CD1c-positive myeloid dendritic cell (primary cell): ENCODE results near the gene PEX3.
A peak's percentile ranks its signal among the peaks of the same experiment; 100 is the strongest.
"Not testable (repeated sequence)": the region's sequence is repeated elsewhere in the genome, so short reads cannot be mapped to it uniquely, and the experiment has no call there.

Experiments used
- DNase-seq: peaks from one replicate; pipeline ENCODE4 v3.0.0-alpha.2; 2016; ENCODE audit errors: extremely low spot score

PEX3 gene

DNA sequence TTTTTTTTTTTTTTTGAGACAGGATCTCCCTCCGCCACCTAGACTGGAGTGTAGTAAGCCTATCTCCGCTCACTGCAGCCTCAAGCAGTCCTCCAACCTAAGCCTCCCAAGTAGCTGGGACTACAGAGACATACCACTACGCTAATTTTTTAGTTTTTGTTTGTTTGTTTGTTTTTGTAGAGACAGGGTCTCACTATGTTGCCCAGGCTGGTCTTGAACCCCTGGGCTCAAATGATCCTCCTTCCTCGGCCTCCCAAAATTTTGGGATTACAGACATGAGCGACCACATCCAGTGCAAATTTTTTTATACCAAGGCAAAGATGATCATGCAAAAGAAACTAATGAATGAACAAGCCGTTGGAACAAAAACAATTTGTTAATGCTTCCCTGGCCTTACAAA, 55.6 kb downstream of the PEX3 start:
- DNase-seq, result no peak

DNA sequence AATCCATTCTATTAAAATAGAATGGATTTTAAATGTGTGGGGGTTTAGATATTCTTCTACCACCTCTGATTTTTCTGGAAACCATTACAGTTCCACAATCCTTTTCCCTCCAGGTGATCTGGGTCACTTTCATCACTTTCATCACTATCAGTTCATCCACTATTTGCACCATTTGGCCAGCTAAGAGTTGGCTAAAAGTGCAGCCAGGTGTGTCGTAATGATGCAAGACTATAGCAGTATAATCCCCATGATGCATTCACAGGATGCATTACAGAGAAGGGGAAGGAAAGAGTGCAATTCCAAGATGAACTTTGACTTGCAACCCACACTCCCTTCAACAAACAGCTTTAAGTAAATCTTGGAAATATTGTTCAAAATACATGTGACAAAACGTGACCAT, 56.0 kb downstream of the PEX3 start:
- no peak for DNase-seq

DNA sequence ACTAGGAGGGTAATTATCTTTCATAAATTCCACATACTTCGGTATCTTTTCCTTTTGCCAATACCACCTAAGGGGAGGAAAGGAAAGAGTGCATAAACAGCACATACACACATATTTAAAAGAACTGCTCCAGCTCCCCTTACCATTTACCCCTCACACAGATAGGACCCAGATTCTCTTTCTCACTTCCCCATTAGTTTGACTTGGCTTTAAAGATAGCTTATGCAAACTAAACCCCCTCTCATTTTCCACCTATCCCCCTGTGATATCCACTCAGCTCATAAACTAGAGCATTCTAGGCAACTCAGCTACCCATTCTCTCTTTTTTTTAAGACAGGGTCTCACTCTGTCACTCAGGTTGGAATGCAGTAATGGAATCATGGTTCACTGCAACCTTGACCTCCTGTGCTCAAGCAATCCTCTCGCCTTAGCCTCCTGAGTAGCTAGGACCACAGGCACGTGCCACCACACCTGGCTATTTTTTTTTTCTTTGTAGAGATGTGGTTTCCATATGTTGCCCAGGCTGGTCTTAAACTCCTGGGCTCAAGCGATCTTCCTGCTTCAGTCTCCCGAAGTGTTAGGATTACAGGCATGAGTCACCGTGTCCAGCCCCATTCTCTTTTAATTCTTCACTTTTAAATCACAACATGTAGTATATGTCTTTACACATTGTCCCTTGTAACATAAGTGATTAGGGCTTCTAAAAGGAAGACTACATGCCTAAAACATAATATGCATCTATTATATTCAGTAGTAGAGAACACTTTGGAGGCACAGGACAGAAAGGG, 56.9 kb downstream of the PEX3 start:
- no peak for DNase-seq

DNA sequence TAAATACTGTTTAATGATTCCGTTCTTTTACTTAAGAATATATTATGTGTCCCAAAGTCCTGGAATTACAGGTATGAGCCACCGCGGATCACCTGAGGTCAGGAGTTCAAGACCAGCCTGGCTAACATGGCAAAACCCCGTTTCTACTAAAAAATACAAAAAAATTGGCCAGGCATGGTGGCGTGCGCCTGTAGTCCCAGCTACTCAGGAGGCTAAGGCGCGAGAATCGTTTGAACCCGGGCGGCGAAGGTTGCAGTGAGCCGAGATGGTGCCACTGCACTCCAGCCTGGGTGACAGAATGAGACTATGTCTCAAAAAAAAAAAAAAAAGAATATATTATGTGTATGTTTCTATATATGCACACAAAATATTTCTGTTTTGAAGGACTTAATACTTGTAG, 59.7 kb downstream of the PEX3 start:
- DNase-seq, result not testable (repeated sequence)

DNA sequence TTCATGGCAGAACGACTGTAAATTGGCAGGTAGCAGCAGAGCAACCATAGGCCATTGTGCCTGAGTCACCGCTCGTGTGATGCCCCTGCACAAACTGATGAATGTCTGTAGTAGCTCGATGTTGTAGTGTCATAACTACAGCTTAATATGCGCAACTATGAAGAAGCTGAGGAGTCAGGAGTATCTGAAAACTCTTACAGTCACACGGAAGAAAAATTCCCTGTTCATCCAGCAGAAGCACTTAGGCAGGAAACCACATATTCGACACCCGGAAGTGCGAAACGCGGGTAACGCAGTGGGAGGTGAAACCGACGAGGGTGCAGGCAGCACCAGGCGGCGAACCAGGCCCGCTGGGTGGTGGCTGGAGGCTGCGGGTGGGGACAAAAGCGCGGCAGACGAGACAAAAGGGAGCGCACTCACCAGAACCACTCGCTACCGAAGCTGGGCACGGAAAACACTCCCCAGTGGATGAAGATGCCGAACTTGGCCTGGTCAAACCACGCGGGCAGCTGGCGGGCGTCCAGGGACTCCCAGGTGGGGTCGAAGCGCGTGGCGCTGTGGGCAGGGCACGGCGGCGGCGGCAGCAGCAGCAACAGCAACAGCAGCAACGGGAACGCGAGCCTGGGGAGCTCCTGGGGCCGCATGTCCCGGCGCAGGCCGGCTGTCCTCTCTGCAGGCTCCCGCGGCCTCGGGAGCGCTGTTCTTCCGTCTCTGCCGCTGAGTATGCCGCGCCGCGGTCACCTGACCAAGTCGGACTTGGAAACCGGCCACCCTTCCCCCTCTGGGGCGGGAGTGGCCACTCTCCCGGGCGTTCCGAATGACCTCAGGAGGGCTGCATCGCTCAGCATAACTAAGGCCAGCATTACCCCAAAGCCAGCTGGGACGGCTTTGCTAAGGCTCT, 60.6 kb downstream of the PEX3 start, which contains the start of gene FUCA2:
Gene FUCA2 (minus strand): TSS at position 730 of the 901 bp plus-strand sequence. CDS start 86 bp downstream, at position 644.
- peak; percentile 80 for DNase-seq

DNA sequence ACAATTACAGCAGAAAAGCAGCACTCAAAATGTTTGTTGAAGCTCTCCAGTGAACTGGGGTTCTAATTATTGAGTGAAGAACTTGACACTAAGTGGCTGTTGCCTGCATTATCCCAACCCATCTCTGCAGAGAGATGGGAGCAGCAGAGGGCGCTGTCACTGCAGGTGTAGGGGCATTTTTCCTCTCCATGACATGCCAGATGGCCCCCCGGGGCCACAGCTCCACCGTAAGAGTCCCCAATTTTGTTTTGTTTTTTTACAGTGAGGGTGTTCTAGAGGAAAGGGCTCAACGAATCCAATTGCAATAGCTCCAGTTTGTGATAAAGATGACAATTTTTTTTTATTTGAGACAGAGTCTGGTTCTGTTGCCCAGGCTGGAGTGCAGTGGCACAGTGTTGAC, 62.8 kb downstream of the PEX3 start:
- DNase-seq, result no peak

DNA sequence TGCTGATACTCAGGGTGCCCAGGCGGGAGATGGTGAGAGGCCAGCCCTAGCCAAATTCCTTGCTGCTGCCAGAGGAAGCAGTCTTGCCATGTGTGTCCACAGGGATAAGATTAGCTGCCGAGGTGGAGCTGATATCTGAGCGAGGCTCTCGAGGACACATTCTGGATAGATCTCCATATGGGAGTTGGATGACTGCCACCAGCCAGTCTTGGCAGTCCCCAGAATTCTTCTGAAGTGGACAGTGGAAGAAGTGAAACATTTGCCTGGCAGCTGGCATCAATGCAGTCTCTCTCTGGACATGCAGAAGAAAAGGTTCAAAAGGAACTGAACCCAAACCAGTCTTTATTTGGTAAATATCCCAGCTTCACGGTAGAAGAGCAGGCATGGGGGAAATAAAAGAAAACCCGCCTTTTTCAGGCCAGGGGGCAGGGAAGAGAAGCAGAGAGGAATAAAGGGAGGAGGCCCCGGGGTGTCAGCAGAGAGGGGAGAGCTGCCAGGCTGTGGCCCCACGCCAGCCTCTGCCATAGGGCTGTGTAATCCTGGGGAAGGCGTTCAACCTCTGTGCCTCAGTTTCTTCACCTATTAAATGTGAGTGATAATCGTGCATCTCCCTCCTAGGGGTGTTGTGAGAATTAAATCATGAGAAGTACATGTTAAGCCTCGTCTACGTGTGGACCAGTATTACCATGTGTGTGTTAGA, 64.6 kb downstream of the PEX3 start:
- no peak for DNase-seq

DNA sequence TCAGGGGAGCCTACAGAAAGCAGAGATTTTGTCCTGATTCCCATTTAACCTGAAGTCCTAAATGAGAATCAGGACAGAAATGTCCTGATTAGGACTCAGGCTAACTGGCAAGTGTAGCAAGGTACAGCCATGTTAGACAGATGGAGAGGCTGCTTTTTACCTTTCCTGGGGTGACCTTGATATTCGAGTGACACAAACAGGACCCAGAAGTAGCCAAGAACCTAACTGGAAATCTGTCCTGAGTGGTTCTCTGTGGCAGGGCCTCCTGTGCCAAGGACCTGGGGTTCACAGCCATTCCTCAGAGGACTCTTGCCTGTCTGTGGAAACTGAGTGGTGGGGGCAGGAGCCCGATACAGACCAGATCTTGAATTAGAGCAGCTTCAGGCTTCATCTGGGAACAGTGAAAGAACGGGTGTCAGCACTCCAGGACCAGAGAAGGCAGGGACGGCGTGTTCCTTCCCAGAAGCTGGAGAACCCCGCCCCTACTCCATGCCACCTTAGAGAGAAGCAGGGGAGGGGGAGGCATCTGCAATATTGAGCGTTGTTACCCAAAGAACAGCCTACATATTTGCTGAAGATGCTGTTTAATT, 65.3 kb downstream of the PEX3 start:
- DNase-seq, result no peak

DNA sequence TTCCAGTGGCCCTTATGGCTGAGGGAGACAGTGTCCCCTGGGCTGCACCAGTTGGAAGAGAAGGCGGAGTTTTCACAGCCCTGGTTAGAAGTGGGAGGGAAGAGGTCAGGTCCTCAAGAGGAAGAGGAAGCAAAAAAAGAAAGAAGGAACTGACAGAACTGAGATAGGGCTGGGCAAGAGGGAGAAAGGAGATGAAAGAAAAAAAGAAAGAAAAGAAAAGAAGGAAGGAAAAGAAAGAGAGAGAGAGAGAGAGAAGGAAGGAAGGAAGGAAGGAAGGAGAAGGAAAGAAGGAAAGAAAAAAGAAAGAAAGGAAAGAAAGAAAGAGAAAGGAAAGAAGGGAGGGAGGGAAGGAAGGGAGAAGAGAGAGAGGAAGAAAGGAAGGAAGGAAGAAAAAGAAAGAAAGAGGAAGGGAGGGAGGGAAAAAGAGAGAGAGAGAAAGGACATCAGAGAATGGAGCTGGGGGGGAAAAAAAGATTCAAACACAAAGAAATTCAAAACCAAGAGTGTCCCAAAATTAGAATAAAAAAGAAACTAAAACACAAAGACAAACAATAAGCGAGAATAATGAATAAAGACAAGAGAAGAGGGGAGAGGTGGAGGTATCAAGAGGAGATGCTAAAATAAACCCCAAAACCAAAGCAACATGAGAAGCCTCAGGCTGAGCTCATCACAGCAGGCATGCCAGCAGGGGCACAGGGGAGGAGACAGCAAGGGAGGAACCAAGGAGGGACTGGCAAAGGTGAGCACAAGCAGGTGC, 66.3 kb downstream of the PEX3 start:
- DNase-seq, result peak; percentile 38

DNA sequence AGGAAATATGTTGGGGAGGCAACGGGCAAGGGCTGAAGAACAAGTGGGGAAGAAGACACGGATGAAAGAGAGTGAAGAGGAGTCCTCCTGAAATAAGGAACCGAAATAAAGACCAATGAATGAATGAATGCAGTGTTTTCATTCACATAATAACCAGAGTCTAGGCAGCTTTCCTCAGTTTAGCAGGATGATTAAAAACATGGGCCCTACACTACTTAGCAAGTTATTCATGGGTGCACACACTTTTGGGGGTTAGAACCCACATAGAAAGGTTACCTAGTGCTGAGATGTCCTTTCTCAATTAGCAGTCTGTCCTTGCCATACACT, 66.8 kb downstream of the PEX3 start:
- no peak for DNase-seq

DNA sequence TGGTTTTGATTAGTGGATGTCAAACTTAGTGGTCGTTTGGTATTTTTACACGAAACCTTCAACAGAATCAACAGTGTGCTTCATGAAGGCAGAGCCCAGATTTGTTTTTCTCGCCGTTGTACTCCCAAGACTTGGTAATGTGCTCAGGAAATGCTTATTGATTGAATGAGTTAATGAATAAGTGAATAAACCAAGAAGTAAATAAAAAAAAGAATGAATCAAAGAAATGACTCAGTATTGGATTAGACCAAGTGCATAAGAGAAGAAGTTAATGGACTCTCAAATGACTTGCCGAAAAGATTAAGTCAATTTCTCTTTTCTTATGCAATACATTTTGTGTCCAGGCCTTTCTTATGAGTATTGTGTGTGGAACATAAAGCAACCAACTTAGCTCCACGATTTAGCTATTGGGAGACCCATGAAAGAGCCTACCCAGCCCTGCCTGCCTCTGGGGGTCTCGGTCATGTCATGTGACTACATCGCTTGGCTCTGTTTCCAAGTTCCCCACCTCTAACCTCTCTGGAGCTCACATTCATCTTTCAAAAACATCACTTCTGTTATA, 71.5 kb downstream of the PEX3 start:
- DNase-seq, result no peak

DNA sequence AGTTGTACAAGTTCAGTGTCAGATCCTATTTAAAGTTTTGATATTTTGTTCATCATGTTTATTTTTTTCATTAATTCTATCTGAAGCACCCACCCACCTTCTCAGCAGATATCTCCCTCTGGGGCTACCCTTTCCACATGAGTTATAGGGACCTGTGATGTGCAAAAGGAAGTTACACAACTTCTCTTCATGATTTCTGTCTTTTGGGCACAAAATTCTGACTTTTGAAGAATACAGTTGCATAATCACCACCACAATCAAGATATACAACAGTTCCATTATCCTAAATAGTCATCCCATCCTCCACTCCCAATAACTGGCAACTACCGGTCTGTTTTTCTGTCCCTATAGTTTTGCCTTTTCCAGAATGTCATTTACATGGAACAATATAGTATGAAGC, 74.8 kb downstream of the PEX3 start:
- peak; percentile 22 for DNase-seq

DNA sequence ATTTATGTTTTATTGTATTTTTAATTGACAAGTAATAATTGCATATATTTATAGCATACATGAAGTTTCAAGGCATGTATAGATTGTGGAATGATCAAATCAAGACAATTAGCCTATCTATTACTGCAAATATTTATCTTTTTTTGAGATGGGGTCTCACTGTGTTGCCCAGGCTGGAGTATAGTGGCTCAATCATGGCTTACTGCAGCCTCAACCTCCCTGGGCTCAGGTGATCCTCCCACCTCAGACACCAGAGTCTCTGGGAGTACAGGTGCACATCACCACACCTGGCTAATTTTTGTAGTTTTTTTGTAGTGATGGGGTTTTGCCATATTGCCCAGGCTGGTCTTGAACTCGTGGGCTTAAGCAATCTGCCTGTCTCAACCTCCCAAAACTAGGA, 77.1 kb downstream of the PEX3 start:
- DNase-seq, result no peak

DNA sequence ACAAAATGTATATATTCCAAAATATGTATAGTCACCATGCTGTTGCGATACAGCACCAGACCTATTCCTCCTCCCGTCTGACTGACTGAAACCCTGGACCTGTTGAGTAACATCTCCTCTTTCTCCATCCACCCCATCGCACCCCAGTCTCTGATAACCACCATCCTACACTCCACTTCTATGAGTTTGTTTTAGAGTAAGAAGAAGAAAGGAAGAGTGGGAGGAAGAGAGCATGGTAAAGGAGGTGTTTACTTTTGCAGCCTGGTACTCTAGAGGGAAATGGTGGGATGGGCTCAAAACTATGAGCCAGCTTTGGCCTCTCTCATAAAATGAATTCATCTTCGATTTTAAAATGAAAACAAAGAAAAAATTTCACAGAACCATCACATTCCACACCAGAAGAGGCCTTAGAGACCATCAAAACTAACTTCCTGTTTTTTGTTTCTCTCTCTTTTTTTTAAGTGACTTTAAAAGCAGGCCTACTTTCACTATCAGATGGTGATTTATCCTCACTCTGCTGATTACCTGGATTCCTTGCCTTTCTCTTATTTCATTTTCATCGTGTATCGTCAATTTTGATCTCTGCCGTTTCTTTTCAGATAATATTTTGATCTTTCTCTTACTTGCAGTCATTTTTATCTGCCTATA, 77.7 kb downstream of the PEX3 start:
- peak; percentile 19 for DNase-seq

DNA sequence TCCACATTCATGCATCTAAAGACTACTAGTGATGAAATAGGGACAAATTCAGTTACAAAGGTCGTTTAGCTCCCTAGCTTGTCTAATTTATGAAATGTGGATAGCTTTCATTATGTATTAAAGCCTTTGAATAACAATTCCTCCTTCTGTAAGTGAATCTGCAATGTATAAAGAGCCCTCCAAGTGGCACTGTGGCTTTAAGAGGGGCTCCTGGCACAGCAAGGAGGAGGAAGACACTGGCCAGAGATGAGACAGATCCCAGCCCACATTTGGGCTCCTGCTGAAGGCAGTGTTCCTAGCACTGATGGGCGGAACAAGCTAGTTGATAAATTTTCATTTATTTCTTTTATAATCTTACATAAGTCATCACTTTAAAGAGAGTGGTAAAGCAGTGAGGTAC, 78.5 kb downstream of the PEX3 start:
- no peak for DNase-seq

DNA sequence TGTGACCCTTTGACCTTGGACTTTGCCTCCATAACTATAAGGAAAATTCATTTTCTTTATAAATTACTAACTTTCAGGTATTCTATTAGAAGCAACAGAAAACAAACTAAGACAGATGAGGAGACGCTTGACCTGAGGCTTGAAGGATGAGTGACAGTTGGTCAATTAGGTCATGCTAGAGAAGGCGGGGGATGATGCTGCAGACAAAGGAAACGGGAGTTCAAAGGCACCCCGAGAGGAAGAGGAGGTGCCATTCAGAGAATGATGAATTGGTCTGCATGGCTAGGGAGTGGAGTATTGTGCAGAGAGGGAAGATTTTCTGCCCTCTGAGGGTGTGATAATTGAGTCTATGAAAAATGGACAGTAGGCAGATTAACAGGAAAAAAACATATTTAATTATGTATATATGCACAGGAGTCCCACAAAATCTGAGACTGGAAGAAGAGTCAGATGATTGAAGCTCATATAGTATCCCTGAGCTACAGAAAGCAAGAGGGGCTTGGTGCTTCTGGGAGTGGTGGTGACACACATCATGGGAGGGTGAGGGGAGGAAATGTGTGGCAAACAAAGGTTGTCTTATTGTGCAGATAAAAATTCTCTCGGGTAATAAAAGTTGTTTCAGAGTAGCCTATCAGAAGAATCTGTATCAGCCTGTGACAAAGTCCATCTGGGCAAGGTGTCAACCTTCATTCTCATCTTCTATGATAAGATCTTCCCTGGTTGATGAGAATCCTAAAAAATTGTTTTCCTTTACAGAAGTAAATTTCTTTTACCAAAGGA, 81.3 kb downstream of the PEX3 start:
- no peak for DNase-seq

DNA sequence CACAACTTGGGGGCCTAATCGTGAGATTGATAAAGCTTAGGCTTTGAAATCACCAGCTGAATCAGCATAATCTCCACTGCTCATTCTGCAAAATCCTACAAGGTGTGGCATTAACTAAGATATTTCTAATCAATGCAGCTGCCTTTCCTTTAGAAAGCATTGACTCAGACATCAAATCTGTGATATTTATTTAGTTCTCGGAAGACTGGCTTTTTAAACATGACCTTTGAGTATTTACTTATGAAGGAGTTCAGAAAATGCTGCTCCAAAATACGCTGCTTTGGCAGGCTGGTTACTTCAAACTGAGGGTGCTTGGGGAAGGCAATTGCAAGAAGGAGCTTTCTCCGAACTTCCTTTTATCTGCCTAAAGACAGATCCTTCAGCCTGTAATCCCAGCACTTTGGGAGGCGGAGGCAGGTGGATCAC, 84.6 kb downstream of the PEX3 start:
- DNase-seq, result no peak

DNA sequence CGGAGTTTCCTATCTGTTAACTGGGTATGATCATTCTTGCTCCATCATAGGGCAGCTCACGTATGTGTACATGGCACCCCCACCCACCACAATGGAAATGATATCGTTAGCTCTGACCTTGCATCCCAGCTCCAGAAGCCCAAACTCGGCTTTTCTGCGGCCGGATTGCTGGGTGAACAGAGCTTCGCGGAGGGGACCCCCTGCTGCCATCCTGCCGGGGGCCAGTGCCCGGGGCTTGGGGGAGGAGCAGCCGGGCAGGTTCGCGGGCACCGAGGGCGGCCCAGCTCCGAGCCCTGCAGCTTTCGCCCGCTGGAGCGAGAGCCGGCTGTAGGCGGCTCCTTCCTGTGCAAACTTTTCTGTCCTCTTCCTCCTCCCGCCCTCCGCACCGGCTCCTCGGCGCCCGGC, 85.9 kb downstream of the PEX3 start:
- DNase-seq, result peak; percentile 53

DNA sequence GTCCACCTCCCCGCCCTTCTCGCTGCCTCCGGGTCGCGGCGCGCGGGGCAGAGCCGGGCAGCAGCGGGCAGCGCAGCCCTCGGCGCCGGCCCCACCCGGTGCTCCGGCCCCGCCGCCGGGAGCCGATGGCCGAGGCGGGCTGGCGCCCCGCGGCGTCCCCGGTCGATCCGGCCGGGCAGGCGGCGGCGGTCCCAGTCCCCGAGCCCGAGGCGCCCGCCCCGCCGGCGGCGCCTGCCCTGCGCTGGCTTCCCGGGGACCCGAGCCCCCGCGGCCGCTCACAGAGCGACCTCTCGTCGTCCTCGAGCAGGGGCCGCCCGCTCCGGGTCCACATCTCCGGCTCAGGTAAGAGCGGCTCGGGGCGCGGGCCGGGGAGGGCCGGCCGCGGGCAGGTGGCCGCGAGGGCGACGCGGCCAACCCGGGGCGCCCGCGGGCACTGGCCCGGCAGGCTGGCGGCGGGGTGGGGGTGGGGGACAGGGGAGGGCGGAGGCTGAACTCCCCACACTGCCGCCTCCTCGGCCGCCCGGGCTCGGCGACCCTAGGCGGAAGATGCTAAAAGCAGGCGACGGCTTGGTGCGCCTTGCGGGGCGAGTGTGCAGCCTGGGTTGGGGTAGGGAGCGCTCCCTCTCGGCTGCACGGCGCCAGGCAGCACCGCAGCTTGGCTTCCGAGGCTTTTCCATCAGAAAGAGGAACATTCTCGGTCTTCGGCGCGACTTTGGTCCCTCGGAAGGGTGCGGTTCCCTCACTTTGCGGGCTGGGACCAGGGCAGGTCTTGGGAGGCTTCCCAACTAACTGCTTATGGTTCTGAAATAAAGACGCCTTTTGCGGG, 86.5 kb downstream of the PEX3 start:
- peak; percentile 81 for DNase-seq
